GM11168 (cell line): ENCODE results near the gene COL20A1.

Source experiments
- in situ Hi-C: fragments of 300-500 bp; cut with MboI; formaldehyde crosslinking; loops from one replicate; pipeline ENCODE4 v1.12.0; 2022; ENCODE audit warnings: low sequenced_read_pairs; ENCODE audit not compliant: unreplicated experiment

The COL20A1 gene

DNA sequence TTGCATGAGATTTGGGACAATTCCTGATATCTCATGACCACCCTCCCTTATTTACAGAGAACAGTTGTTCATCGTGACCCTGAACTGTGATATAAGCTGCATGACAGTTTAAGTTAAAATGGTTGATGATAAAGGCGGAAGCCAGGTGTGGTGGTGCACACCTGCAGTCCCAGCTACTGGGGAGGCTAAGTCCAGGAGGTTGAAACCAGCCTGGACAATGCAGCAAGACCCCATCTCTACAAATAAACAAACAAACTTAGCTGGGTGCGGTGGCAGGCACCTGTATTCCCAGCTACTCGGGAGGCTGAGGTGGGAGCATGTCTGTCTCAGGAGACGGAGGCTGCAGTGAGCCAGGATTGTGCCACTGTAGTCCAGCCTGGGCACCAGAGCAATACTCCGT lies 24.1 kb downstream of the COL20A1 start:
- in situ Hi-C loops, result no loop called here

GRCh38 chr20:63317601-63318291 lies 24.8 kb downstream of the COL20A1 start:
- in situ Hi-C loops, result no loop called here

GRCh38 chr20:63318391-63319163 lies 25.6 kb downstream of the COL20A1 start:
- in situ Hi-C loops, result no loop called here

DNA sequence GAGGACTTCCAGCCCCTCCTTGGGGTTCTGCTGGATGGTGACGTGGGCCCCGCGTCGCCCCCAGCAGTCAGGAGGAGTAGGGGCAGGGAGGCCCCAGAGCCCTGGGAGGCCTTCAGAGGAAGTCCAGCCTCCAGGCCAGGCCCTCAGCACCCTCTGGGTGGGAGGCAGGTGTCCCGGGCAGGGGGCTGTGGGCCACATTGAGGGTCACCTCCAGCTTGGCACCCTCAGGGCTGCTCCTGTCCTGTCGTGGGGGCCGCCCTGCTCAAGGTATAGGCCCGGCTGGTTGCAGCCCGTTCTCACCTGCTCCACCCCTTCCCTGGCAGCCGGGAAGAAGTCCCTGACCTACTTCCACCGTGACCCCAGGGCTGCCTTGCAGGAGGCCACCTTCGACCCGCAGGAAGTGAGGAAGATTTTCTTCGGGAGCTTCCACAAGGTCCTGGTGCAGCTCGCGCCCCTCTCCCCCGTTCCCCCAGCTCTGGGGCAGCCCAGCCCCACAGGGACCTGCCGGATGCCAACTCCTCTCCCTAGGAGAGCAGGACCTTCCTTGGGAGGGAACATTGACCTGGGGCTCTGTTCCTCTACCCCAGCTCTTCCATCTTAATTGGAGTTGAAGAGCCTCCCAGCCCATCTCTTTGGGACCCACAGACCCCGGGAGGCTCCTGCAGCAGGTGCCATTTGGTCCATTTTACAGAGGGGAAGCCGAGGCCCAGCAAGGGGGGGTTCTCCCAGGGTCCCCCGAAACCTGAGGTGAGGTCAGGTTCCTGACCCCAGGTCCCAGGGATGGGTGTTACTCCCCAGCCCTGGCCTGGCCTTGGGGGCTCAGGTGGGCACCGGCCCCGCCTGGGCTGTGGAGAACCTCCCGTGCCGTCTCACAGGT lies 26.4 kb downstream of the COL20A1 start:
- in situ Hi-C loops, result no loop called here

DNA sequence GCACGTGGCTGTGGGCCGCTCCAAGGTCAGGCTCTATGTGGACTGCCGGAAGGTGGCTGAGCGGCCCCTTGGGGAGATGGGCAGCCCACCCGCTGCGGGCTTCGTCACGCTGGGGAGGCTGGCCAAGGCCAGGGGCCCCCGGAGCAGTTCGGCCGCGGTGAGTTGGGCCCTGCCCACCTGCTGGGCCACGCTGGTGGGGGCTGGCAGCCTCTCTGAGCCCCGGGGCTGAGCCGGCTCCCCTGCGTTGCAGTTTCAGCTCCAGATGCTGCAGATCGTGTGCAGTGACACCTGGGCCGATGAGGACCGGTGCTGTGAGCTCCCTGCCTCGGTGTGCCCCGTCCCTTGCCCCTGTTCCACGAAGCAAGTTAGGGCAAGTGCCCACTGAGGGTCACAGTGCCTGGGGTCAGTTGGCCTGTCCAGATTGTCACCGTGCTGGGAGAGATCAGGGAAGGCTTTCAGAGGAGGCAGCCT lies 27.1 kb downstream of the COL20A1 start:
- in situ Hi-C loops, result no loop called here

DNA sequence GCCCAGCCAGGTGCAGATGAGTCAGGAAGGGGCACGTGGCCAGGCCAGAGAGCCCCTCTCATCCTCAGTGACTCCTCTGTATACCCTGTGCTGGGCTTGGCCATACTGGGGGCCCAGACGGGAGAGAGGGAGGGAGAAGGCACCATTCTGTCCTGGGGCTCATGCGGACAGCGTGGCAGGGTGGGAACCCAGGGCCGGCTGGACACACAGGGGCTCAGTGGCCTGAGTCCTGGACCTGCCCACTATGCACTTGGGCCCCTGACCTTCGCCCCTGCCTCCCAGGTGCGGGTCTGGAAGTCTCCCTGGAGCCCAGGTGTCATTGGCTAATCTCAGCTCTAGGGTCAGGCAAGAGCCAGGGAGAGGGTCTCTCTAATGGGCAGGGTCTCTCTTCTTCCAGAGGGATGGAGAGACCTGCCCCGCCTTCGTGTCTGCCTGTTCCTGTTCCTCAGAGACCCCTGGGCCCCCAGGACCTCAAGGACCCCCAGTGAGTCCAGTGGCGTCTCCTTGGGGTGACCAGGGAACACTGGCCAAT lies 27.7 kb downstream of the COL20A1 start:
- in situ Hi-C loops, result no loop called here

- in situ Hi-C loops, result no loop called here
These were observed 28.3 kb downstream of the COL20A1 start for GRCh38 chr20:63321148-63321831.

DNA sequence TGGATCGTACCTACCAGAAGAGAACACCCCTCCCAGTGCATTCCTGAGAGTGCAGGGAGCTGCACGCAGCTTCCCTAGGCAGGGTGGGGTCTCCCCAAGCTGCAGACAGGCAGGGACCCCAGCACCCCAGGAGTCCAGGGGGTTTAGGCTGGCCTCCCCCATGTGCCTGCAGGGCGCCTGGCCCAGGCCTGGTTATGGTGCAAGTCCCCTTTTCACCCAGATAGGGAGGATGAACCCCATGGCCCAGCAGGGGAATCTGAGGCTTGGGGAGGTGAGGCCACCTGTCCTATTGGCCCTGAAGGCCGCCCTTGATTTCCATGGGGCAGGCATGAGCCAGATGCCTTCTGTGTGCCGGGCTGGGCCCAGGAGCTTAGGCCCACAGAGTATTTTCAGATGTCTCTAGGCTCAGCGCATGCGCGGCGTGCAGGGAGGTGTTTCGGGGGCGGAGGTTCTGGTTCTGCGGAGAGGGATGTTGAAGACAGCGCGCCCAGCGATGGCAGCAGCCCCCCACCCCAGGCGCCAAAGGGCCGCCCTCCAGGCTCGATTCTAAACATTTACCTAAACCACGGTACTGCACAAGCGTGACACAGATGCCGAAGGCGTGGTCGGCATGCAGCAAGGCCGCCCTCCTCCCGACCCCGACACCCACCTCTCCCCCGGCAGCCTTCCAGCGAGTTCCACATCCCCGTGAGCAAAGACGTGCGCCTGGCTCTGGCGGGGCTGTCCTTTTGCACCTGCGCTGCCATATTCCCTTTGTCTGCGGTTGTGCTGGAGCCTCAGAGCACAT lies 29.4 kb downstream of the COL20A1 start:
- in situ Hi-C loops, result no loop called here

DNA sequence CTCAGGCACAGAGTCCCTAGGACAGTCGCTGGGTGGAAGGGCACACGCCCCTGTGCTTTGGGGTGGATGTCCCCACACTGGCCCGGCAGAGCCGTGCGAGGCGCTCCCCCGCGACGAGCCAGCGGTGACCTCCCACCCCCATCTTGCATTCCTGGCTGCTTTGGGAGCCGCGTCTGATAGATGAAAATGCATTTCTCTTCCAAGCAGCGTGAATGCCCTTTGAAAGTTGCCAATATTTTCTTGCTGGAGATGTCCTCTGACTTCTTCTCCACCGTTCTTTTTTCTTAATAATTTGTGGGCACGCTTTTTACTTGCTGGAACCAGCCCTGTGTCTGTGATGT lies 29.9 kb downstream of the COL20A1 start:
- in situ Hi-C loops, result no loop called here

GRCh38 chr20:63323357-63323981 lies 30.5 kb downstream of the COL20A1 start:
- in situ Hi-C loops, result no loop called here

- in situ Hi-C loops, result no loop called here
These were observed 32.1 kb downstream of the COL20A1 start for GRCh38 chr20:63325021-63325471.

DNA sequence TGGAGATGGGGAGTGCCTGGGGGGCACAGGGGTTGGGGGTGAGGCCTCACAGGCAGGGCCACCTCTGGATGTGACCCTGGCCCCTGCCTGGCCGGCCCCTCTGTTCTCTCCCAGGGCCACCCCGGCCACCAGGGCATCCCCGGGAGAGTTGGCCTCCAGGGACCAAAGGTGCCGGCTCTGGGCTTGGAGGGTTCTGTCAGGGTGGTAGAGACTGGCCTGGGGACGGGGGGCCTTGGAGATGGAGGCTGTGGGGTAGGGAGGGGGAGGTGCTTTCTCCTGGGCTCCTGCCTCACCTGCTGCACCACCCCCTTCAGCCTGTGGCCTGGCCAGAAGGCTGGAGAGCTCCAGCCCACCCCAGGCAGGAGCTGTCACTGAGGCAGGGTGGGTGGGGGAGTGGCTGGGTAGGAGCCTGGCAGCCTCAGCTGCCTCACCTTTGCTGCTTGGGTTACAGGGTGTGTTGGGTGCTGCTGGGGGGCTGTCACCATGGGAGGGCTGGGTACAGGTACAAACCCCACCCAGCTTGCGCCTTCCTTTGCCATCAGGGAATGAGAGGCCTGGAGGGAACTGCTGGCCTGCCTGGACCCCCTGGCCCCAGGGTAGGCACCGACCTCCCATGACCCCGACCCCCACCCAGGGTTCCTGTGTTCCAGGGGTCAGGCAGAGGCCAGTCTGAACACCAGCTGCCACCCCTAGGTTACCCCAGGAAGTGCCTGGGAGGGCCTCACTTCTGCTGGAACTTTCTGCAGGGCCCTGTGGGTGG lies 32.7 kb downstream of the COL20A1 start:
- in situ Hi-C loops, result no loop called here

GRCh38 chr20:63326314-63327230 lies 33.6 kb downstream of the COL20A1 start:
- in situ Hi-C loops, result no loop called here

GRCh38 chr20:63327231-63327745 lies 34.3 kb downstream of the COL20A1 start:
- in situ Hi-C loops, result no loop called here

DNA sequence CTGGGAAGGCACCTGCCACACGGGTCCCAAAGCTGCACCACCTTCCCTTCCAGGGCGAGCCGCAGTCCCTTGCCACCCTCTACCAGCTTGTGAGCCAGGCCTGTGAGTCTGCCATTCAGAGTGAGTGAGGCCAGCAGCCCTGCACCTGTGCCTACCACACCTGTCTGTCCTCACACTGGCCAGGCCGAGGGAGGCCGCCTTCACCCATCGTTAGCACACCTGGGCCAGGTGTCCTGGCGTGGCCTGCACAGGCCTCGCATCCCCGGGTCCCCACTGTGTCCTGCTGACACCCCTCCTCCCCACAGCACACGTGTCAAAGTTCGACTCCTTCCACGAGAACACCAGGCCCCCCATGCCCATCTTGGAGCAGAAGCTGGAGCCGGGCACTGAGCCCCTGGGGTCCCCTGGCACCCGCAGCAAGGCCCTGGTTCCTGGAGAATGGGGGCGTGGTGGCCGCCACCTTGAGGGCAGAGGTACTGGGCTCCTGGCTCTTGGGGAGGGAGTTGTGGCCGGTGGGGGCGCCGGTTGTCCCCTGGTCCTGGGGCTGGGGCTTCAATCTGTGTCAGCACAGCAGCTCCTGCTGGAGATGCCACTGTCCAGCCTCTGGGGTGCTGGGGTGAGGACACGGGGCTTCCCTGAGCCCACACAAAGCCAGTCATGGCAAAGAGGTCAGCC lies 35.2 kb downstream of the COL20A1 start:
- in situ Hi-C loops, result no loop called here

DNA sequence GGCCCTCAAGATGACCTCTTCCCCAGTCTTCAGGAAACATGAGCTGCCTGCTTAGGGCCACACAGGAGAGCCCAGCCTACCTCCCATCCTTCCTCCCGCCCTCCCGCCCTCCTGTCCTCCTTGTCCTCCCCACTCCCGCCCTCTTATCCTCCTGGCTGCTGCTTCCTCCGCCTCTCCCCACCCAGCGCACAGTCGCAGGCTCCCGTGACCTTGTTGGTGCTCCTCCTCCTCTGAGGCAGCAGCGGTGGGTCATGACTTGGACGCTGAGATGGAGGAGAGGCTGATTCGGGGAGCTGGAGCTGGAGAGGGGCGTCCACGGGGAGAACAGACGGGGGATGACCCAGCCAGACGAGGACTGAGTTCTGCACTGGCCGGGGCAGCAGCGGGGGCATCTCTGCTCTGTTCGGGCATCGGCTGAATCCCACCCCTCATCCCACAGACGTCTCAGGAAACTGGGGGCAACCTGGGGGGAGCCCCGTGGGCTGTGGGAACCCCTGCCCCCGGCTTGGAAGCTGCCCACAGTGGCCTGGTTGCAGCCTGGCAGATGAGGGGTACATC lies 35.8 kb downstream of the COL20A1 start:
- in situ Hi-C loops, result no loop called here
